HG02981 (cell line): ENCODE data around the gene ALX3.
"Not testable (repeated sequence)": the region's sequence is repeated elsewhere in the genome, so short reads cannot be mapped to it uniquely, and the experiment has no call there.

Experiments used
- ATAC-seq: cut with Tn5 transposase; IDR thresholded peaks from one replicate; pipeline ENCODE4 v1.9.1; 2021; ENCODE audit warnings: mild to moderate bottlenecking, moderate library complexity; ENCODE audit not compliant: unreplicated experiment

The ALX3 gene

GRCh38 chr1:110048923-110049601, 21.4 kb downstream of the ALX3 start:
- ATAC-seq: no peak

- no peak for ATAC-seq
Observed at GRCh38 chr1:110048240-110048639, 22.2 kb downstream of the ALX3 start.

- no peak for ATAC-seq
Observed at GRCh38 chr1:110047463-110047862, 23.0 kb downstream of the ALX3 start.

GRCh38 chr1:110043016-110043415, 27.5 kb downstream of the ALX3 start:
- no peak for ATAC-seq

- ATAC-seq: no peak
Observed at GRCh38 chr1:110040548-110040947, 29.9 kb downstream of the ALX3 start.

GRCh38 chr1:110039641-110040040, 30.8 kb downstream of the ALX3 start:
- ATAC-seq: no peak

- ATAC-seq: no peak
Observed at GRCh38 chr1:110038271-110038670, 32.2 kb downstream of the ALX3 start.

- ATAC-seq: peak; percentile 12
Observed at GRCh38 chr1:110035236-110035752, 35.2 kb downstream of the ALX3 start.

- peak; percentile 93 for ATAC-seq
Observed at GRCh38 chr1:110034451-110035235, 35.8 kb downstream of the ALX3 start, which contains the start of gene STRIP1. Gene STRIP1, plus strand, starts transcription at chr1:110034624. Its CDS starts 14 bp downstream, at chr1:110034638.

GRCh38 chr1:110034040-110034450, 36.4 kb downstream of the ALX3 start:
- no peak for ATAC-seq

GRCh38 chr1:110033421-110033820, 37.1 kb downstream of the ALX3 start:
- no peak for ATAC-seq

- no peak for ATAC-seq
Observed at GRCh38 chr1:110032327-110032726, 38.1 kb downstream of the ALX3 start.

GRCh38 chr1:110030687-110031086, 39.8 kb downstream of the ALX3 start:
- ATAC-seq: not testable (repeated sequence)

- no peak for ATAC-seq
Observed at GRCh38 chr1:110024613-110025012, 45.9 kb downstream of the ALX3 start.

GRCh38 chr1:110021285-110021684, 49.2 kb downstream of the ALX3 start:
- no peak for ATAC-seq

- no peak for ATAC-seq
Observed at GRCh38 chr1:110019770-110020169, 50.7 kb downstream of the ALX3 start.

GRCh38 chr1:110018396-110018795, 52.1 kb downstream of the ALX3 start:
- ATAC-seq: no peak

GRCh38 chr1:110017792-110018191, 52.7 kb downstream of the ALX3 start:
- no peak for ATAC-seq

- ATAC-seq: peak; percentile 68
Observed at GRCh38 chr1:110012100-110012780, 58.2 kb downstream of the ALX3 start.

GRCh38 chr1:110011527-110012041, 58.9 kb downstream of the ALX3 start:
- peak; percentile 94 for ATAC-seq
